HG02610 (cell line): ENCODE results near the gene RBBP4.
A peak's percentile ranks its signal among the peaks of the same experiment; 100 is the strongest.
"Not testable (repeated sequence)": the region's sequence is repeated elsewhere in the genome, so short reads cannot be mapped to it uniquely, and the experiment has no call there.

Source experiments
- ATAC-seq: cut with Tn5 transposase; IDR thresholded peaks from one replicate; pipeline ENCODE4 v1.9.1; 2021; ENCODE audit warnings: mild to moderate bottlenecking, moderate library complexity; ENCODE audit not compliant: unreplicated experiment

RBBP4 gene

DNA sequence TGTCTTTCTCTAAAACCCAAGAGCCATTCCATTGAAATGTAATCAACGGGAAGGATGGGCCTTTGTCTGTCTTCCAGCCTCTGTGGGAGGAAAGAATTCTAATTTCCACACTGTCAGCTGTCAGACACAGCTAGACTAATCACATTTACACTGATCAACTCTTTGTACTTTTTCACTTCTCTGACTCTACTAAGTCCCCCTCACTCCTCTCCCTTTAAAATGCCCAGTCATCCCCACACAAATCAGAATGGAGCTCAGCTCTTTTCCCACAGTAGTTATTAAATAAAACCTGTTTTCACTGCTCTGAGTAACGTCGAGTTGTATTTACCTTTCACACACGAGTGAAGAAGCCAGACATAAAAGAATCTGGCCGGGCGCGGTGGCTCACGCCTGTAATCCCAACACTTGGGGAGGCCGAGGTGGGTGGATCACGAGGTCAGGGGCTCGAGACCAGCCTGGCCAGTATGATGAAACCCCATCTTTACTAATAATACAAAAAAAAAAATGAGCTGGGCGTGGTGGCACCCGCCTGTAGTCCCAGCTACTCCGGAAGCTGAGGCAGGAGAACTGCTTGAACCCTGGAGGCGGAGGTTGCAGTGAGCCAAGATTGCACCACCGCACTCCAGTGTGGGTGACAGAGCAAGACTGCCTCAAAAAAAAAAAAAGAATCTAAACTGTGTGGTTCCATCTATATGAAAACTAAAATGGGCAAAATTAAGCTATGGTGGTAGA lies 13.9 kb upstream of the RBBP4 start:
- no peak for ATAC-seq

DNA sequence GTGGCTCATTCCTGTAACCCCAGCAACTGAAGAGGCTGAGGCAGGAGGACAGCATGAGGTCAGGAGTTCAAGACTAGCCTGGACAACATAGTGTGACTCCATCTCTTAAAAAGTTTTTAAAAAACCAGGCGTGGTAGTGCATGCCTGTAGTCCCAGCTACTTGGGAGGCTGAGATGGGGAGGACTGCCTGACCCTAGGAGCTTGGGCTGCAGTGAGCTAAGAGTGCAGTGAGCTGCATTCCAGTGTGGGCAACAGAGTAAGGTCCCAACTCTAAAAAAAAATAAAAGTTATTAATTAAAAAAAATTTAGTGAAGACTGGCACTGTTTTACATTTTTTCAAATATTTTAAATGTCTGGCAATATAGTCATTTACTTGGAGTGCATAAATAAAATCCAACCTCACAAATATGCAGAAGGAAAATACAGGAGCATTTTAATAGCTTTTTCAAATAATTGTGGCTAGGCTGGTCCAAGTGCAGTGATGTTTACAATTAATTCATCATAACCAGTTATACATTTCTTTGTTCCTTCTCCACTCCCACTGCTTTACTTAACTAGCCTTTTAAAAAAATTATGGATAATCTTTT lies 11.4 kb upstream of the RBBP4 start:
- ATAC-seq, result no peak

DNA sequence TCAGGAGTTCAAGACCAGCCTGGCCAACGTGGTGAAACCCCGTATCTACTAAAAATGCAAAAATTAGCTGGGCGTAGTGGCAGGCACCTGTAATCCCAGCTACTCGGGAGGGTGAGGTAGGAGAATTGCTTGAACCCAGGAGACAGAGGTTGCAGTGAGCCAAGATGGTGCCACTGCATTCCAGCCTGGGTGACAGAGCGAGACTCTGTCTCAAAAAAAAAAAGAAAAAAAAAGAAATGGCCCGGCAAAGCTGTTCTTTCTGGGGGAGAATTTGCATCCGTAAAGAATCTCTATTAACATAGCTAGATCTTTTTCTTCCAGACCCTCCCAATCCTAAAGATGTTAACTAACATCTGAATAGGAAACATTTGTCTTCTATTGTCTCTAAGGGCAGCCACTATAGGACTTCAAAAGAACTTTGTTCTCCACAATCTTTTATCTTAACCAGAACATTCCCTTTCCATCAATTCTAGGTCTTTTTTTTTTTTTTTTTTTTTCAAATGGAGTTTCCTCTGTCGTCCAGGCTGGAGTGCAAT lies 8.6 kb upstream of the RBBP4 start:
- ATAC-seq, result not testable (repeated sequence)

DNA sequence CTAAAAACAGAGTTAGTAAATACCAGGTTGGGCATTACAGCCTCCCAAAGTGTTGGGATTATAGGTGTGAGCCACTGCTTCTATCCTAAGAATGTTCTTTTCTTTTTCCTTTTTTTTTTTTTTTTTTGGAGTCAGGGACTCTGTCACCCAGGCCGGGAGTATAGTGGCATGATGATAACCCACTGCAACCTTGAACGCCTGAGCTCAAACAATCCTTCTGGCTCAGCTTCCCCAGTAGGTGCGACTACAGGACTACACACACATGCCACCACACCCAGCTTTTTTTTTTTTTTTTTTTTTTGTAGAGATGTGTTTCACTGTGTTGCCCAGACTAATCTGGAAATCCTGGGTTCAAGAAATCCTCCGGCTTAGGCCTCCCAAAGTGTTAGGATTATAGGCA lies 6.6 kb upstream of the RBBP4 start:
- no peak for ATAC-seq

DNA sequence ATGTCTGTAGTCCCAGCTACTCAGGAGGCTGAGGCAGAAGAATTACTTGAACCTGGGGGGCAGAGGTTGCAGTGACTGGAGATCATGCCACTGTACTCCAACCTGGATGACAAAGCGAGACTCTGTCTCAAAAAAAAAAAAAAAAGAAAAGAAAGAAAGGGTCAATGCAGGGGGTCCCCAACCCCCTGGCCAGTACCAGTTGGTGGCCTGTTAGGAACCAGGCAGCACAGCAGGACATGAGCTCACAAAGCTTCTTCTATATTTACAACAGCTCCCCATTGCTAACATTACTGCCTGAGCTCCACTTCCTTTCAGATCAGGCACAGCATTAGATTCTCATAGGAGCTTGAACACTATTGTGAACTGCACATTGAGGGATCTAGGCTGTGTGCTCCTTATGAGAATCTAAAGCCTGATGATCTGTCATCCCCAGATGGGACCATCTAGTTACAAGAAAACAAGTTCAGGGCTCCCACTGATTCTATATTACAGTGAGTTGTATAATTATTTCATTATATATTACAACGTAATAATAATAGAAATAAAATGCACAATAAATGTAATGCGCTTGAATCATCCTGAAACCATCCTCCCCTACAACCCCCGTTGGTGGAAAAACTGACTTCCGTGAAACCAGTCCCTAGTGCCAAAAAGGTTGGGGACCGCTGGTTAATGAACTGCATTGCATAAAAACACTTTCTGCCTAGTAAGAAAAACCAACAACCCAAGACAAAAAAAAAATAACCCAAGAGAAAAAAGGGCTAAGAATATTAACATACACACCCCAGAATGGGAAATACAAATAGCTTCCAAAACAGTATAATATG lies 3.5 kb upstream of the RBBP4 start:
- no peak for ATAC-seq

DNA sequence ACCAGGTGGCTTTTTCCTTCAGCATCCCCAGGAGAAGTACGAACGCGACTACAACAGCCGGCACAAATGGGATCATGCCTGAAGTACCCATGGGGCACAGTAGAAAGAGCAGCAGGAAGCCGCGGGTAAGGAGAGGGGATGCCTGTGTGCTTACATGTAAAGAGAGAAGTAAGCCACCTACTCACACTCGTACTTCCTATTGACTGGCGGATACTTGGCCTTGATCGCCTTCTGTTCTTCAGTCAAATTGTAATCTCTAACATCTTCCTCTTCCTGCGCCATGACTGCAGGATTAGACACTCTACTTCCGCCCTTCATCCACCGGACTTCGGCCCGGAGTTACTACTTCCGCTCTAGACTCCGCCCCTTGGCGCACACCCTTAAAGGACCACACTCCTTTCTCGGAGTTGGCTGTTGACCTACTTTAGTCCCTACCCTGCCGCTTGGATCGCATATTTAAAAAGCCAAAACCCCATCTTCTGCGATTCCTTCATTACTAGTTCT lies 708 bp upstream of the RBBP4 start, which contains the start of gene ZBTB8OS:
Gene ZBTB8OS (minus strand): TSS at position 303 of the 504 bp plus-strand sequence. CDS start 21 bp downstream, at position 282.
- ATAC-seq, result peak; percentile 64

DNA sequence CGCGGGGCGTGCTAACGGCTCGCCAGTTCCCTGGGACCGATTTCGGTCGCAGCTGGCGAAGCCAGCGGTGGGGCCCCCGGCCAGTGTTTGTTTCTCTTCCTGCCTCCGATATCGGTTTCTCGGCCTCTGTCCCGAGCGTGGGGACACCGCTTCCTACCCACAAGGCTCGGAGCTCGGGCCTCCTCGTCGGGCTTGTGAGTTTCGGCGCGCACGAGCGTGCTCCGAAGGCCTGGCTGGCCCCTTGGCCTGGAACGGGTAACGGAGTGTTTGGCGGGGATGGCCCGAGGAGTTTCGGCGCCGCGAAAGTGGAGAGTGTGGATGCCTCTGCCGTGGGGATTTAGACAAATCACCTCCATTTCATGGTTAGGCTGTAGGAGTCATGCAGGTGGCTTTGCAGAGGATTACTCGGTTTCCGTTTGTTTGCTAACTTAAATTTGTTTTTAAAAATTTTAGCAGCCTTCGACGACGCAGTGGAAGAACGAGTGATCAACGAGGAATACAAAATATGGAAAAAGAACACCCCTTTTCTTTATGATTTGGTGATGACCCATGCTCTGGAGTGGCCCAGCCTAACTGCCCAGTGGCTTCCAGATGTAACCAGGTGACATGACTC lies 559 bp downstream of the RBBP4 start:
- ATAC-seq, result peak; percentile 13

DNA sequence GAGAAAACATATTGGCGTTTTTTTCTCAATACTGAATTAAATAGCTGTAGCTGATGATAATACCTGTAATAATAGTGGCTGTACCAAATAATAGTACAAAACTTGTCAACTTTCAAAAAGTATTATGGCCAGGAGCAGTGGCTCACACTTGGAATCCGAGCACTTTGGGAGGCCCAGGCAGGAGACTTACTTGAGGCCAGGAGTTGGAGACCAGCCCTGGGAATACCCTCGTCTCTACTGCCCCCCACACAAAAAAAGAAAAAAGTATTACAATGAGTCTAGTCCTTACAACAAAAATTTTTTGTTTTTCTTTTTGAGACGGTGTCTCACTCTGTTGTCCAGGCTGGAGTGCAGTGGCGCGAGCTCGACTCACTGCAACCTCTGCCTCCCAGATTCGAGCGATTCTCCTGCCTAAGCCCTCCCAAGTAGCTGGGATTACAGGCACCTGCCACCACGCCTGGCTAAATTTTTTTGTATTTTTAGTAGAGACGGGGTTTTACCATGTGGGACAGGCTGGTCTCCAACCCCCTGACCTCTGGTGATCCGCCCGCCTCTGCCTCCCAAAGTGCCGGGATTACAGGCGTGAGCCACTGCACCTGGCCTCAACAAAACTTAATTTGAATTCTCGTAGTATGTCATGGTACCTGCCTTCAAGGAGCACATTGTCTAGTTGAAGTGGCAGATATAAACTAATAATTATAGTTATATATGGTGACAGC lies 1.4 kb downstream of the RBBP4 start:
- no peak for ATAC-seq

DNA sequence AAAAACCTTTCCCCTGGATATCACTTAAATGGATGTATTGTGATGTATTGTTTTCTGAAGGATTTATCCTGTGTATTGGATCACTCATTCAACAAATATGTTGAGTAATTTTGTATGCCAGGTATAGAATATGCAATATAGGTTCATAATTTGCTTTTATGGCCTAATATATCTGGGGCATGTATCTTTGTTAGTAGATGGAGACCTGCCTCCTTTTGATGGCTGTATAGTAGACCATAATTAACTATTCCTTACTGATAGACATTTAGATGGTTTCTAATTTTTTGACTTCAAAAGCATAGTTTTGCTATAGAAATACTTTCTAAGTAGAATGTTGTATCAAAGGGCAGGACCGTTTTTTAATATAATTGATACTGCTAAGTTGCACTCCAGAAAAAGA lies 8.6 kb downstream of the RBBP4 start:
- ATAC-seq, result no peak

DNA sequence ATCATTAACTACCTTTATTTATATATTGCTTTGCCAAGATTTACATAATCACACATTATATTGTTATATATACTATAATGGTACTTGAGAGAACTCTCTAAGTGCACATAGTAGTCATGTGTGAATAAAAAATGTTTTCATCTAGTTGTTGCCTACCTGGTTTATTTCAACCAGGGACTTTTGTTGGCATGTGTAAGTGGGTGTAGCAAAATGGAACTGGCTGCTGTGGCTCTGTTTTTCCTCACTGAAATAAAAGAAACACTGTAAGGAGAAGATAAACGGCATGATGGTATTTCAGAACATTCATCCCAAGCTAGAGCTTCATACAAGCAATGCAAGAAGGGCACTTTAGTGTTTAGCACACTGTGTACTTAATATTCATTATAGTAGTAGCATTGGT lies 14.9 kb downstream of the RBBP4 start:
- no peak for ATAC-seq

DNA sequence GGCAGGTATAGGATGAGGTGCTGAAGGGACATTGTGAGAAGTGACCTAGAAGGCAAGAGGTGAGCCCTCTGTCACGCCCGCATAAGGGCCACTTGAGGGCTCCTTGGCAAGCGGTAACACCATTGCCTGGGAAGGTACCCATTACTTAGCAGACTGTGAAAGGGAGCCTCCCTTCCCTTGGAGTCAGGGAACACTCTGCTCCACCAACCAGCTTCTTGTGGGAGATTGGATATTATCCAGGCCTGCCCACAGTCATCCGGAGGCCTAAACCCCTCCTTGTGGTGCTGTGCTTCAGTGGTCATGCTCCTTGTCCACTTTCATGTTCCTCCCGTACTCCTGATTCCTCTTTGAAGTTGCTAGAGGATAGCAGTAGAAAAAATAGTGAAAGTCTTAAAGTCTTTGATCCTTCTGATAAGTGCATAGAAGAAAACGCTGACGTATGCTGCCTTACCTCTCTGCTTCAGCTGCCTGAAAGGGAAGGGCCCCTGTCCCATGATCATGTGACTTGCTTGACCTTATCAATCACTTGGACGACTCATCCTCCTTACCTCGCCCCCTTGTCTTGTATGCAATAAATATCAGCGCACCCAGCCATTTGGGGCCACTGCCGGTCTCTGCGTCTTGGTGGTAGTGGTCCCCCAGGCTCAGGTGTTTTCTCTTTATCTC lies 16.0 kb downstream of the RBBP4 start:
- ATAC-seq, result no peak

DNA sequence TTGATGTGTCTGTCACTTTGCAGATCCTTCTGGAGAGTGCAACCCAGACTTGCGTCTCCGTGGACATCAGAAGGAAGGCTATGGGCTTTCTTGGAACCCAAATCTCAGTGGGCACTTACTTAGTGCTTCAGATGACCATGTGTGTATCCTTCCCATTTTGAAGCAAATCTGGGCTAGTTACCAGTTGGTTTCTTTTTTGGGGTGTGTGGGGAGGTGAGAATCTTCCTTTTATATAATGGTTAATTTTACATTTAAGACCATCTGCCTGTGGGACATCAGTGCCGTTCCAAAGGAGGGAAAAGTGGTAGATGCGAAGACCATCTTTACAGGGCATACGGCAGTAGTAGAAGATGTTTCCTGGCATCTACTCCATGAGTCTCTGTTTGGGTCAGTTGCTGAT lies 17.7 kb downstream of the RBBP4 start:
- not testable (repeated sequence) for ATAC-seq

DNA sequence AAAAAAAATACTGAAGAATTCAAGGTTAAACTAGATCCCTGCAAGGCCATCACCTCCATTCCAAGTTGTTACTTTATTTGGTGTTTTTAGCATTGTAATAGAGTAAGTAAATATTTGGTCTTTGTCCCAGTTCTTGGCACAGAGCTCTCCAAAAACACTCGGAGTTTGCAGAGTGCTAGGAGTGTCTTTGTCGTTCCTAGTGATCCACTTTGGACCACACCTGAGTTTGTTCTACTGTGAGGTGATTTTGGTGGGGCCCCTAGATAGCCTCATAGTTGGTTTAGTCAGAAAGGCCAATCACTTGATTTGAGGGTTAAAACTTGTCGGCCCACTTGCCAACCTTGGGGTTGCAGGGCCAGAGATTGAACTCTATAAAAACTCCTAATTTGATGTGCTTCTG lies 25.9 kb downstream of the RBBP4 start:
- ATAC-seq, result no peak

DNA sequence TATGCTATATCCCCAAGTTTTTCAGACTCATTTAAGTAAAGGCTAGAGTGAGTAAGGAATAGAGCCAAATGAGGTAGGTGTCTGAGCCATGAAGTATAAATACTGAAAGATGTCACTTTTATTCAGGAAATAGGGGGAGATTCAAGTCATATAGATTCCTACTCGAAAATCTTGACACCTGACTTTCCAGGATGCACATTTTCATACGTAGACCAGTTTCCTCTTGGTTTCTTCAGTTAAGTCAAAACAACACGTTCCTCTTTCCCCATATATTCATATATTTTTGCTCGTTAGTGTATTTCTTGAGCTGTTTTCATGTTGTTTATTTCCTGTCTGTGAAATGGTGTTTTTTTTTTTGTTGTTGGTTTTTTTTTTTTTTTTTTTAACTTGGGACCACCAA lies 29.0 kb downstream of the RBBP4 start:
- ATAC-seq, result not testable (repeated sequence)

DNA sequence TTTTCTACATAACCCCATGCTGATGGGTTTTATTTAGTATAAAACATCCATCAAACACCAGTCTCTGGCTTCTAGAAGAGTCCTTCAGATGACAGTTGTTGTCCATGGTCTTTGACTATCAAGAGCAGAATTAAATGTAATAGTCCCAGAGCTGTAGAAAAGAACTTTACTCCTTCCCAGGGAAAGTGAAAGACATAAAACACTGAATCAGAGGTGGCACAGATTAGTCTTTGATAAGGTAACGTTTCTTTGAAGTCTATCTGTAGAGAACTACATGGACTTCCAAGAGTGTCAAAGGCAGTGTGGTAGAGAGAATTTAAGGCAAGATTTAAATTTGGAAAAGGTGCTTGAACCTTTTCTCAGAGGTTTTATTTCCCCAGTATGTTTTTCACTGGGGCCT lies 29.6 kb downstream of the RBBP4 start:
- no peak for ATAC-seq

DNA sequence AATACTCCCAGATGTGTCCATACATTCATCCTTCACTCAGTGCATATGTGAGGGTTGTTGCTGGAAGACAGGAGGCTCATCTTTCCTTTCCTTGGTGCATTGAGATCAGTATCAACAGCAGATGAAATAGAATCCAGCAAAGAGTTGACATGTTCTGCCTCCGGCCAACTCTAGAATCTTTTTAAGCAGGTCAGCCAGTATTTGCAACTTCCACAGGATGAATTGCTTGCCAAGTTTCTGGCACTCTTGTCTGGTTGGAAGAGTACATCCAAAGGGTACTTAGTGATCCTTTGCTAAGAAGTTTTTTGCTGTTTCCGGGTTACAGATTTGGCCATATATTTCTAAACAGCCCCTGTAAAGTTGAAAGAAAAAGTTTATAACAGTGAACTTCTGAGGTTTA lies 30.5 kb downstream of the RBBP4 start:
- no peak for ATAC-seq

DNA sequence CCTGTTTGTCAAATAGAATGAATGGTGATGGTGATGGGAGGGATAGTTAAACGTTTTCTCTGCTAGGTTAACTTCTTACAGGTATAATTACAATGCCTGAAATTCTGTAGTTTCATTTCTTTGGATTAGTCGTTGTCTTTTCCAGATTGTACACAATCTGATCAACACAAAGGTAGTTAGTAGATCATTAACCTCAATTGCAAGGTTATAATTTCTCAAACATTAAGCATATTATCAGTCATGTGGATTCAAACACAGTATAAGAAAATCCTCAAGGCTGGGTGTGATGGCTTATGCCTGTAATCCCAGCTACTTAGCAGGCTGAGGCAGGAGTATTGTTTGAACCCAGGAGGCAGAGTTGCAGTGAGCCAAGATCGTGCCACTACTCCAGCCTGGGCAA lies 31.0 kb downstream of the RBBP4 start:
- no peak for ATAC-seq

DNA sequence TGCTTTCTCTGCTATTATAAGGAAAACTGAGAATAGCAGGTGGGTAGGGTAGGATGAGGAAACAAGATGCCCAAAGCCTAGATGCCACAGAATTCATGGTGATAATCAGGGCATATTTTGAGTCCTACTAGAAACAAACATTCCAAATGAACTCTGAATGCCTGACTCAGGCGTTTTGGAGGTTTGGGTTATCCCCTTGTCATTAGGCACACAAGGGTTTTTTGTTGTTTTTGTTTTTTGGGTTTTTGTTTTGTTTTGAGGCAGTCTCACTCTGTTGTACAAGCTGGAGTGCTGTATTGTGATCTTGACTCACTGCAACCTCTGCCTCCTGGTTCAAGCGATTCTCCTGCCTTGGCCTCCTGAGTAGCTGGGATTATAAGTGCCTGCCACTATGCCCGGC lies 32.4 kb downstream of the RBBP4 start:
- no peak for ATAC-seq

DNA sequence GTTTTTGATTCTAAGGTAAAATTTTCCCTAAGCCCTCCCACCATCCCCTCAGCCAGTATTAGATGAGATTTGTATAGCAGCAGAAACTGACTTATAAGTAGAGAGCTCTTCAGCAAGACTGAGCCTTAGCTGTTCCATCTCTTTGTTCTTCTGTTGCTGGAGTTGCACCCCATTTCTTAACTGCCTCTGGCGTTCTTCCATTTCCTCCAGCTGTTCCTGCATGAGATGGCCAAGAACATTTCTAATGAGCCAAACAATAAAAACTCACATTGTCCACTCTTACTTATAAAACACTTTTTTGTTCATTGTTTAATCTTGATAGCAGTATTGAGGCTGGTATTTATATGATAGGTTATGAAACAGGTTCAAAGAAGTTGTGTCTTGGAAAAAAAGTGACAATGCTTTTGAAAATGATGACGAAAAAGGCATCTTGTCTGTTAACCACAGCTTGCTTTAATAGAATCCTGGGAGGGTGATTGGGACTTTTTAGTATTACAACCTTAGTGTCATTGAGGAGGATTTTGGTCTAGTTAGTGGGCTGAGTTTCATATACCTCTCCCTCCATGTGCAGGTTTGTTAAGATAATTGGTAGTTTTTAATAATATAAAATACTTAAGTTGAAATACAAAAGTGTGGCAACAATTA lies 33.3 kb downstream of the RBBP4 start:
- no peak for ATAC-seq
